ENCODE measurements around the gene GAGE1.
"Not testable (repeated sequence)": the region's sequence is repeated elsewhere in the genome, so short reads cannot be mapped to it uniquely, and the experiment has no call there.

Gene GAGE1

DNA sequence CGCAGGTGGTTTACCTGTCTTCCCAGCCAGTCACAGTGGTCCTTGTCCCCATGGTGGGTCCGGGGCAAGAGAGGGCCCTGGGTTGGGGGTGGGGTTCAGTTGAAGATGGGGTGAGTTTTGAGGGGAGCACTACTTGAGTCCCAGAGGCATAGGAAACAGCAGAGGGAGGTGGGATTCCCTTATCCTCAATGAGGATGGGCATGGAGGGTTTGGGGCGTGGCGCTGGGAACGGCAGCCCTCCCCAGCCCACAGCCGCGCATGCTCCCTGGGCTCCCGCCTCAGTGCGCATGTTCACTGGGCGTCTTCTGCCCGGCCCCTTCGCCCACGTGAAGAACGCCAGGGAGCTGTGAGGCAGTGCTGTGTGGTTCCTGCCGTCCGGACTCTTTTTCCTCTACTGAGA lies at the start of gene GAGE1:
TSS of gene GAGE1 (plus strand) at position 301 of the 400 bp plus-strand sequence. CDS start 1,155 bp downstream, outside the sequence.
- DNase-seq (ENCODE audit: extremely low spot score, insufficient read length, low read depth); FAIRE-seq: not testable (repeated sequence)

DNA sequence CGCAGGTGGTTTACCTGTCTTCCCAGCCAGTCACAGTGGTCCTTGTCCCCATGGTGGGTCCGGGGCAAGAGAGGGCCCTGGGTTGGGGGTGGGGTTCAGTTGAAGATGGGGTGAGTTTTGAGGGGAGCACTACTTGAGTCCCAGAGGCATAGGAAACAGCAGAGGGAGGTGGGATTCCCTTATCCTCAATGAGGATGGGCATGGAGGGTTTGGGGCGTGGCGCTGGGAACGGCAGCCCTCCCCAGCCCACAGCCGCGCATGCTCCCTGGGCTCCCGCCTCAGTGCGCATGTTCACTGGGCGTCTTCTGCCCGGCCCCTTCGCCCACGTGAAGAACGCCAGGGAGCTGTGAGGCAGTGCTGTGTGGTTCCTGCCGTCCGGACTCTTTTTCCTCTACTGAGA lies 47.8 kb upstream of the GAGE1 start, which contains the start of gene GAGE12E:
TSS of gene GAGE12E (plus strand) at position 301 of the 400 bp plus-strand sequence. CDS start 1,155 bp downstream, outside the sequence.
- not testable (repeated sequence) for DNase-seq (ENCODE audit: extremely low spot score, insufficient read length, low read depth); FAIRE-seq

DNA sequence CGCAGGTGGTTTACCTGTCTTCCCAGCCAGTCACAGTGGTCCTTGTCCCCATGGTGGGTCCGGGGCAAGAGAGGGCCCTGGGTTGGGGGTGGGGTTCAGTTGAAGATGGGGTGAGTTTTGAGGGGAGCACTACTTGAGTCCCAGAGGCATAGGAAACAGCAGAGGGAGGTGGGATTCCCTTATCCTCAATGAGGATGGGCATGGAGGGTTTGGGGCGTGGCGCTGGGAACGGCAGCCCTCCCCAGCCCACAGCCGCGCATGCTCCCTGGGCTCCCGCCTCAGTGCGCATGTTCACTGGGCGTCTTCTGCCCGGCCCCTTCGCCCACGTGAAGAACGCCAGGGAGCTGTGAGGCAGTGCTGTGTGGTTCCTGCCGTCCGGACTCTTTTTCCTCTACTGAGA lies 38.3 kb upstream of the GAGE1 start, which contains the start of gene GAGE12F:
TSS of gene GAGE12F (plus strand) at position 301 of the 400 bp plus-strand sequence. CDS start 1,155 bp downstream, outside the sequence.
- not testable (repeated sequence) for FAIRE-seq

DNA sequence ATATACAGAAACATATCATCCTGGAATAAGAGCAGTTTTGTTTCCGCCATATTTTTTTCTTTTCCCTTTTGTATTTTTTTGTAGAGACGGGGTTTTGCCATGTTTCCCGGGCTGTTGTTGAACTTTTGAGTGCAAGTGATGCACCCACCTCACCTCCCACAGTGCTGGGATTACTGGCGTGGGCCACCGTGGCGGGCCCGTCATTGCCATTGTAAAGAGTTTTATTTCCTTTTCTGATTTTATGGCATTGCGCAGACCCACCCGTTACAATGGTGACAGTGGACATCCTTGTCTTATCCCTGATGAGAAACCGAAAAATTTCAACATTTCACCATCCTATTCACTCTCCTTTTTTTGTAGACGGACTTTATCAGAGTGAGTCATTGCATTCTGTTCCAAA lies 30.1 kb upstream of the GAGE1 start:
- DNase-seq (ENCODE audit: extremely low spot score, insufficient read length, low read depth); FAIRE-seq: not testable (repeated sequence)

More for the DNA sequence above, 38.3 kb upstream of the GAGE1 start, which contains the start of gene GAGE12F:
- not testable (repeated sequence) for DNase-seq (ENCODE audit: extremely low spot score, insufficient read length, low read depth)

DNA sequence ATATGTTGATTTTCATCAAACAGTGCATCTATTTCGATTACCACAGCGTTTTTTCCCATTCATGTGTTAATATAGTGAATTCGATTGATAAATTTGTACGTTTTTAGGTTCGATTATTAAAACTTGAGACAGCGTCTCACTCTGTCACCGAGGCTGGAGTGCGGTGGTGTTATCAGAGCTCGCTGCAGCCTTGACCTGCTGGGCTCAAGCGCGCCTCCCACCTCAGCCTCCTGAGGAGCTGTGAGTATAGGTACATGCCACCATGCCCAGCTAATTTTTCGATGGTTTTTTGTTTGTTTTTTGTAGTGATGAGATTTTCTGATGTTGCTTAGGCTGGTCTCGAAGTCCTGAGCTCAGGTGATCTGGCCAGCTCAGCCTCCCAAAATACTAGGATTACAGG lies 29.7 kb upstream of the GAGE1 start:
- FAIRE-seq, result not testable (repeated sequence)

GRCh38 chrX:49570100-49570499 lies 28.7 kb upstream of the GAGE1 start, which contains the start of gene GAGE12G:
Gene GAGE12G (plus strand): TSS chrX:49570400. CDS start chrX:49571555, 1,155 bp downstream.
- DNase-seq (ENCODE audit: extremely low spot score, insufficient read length, low read depth); FAIRE-seq: not testable (repeated sequence)

More for the DNA sequence above, 29.7 kb upstream of the GAGE1 start:
- not testable (repeated sequence) for DNase-seq (ENCODE audit: extremely low spot score, insufficient read length, low read depth)

DNA sequence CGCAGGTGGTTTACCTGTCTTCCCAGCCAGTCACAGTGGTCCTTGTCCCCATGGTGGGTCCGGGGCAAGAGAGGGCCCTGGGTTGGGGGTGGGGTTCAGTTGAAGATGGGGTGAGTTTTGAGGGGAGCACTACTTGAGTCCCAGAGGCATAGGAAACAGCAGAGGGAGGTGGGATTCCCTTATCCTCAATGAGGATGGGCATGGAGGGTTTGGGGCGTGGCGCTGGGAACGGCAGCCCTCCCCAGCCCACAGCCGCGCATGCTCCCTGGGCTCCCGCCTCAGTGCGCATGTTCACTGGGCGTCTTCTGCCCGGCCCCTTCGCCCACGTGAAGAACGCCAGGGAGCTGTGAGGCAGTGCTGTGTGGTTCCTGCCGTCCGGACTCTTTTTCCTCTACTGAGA lies 19.2 kb upstream of the GAGE1 start, which contains the start of gene GAGE12H:
TSS of gene GAGE12H (plus strand) at position 301 of the 400 bp plus-strand sequence. CDS start 1,155 bp downstream, outside the sequence.
- not testable (repeated sequence) for FAIRE-seq

DNA sequence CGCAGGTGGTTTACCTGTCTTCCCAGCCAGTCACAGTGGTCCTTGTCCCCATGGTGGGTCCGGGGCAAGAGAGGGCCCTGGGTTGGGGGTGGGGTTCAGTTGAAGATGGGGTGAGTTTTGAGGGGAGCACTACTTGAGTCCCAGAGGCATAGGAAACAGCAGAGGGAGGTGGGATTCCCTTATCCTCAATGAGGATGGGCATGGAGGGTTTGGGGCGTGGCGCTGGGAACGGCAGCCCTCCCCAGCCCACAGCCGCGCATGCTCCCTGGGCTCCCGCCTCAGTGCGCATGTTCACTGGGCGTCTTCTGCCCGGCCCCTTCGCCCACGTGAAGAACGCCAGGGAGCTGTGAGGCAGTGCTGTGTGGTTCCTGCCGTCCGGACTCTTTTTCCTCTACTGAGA lies 9.6 kb upstream of the GAGE1 start, which contains the start of gene GAGE2A:
TSS of gene GAGE2A (plus strand) at position 301 of the 400 bp plus-strand sequence. CDS start 1,155 bp downstream, outside the sequence.
- FAIRE-seq; DNase-seq (ENCODE audit: extremely low spot score, insufficient read length, low read depth): not testable (repeated sequence)

More for the DNA sequence above, 19.2 kb upstream of the GAGE1 start, which contains the start of gene GAGE12H:
- not testable (repeated sequence) for DNase-seq (ENCODE audit: extremely low spot score, insufficient read length, low read depth)

DNA sequence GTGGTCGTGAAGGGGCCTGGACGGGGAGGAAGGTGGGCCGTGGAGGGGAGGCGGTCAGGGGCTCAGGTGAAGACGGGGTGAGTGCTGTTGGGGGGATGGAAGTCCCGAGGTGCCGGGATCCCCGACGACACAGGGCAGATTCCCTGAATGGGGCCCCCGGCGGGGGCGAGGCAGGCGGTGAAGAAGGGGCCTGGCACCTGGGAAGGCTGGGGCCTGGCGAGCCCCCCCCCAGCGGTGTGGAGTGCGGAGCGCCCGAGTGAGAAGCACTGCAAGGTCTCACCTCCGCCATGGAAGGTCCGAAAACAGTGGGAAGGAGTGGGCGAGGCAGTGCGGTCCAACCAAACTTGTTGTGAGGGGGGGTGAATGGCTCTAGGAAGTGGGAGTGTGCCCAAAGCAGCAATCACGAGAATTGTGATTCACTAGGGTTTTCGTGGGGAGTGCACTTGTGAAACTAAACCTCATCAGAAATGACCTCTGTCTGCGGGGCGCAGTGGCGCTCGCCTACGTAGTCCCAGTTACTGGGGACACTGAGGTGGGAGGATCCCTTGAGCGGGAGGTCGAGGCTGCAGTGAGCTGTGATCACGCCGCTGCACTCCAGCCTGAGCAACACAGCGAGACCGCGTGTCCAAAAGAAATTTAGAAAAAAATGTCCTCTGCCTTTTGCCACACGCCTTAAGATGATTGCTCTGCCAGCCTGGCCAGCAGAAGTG lies 8.9 kb upstream of the GAGE1 start:
- not testable (repeated sequence) for FAIRE-seq

GRCh38 chrX:49590488-49590887 lies 8.3 kb upstream of the GAGE1 start:
- not testable (repeated sequence) for FAIRE-seq; DNase-seq (ENCODE audit: extremely low spot score, insufficient read length, low read depth)

More for the DNA sequence above, 8.9 kb upstream of the GAGE1 start:
- not testable (repeated sequence) for DNase-seq (ENCODE audit: extremely low spot score, insufficient read length, low read depth)

DNA sequence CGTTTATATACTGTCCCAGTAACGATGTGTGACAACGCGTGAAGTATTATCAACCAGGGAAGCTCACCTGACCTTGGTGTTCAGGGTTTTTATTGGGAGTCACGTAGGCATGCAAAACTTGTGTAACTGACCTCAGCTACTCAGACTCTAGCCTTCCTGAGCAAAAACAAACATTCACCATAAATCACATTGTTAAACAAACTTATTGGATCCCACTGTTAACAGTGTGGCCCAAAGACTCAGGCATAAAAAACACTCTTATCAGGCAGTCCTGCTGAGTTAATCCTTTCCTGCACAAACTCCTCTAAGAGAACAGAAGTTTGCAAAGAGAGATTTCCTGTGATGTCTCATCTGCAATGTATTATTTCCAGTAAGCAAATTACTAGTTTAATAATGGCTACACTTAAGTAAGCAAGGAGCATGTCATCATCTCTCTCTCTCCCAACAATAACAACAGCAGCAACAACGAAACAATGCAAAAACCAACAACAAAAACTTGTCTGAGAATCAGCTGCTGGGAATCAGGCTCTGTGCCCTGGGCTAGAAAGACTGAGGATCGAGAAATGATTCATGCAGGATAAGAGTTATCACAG lies 12.0 kb downstream of the GAGE1 start:
- no peak for DNase-seq (ENCODE audit: extremely low spot score, insufficient read length, low read depth)
- no peak for FAIRE-seq

GRCh38 chrX:49618574-49618973 lies 19.8 kb downstream of the GAGE1 start:
- FAIRE-seq (no peak), DNase-seq (ENCODE audit: extremely low spot score, insufficient read length, low read depth) (no peak)

DNA sequence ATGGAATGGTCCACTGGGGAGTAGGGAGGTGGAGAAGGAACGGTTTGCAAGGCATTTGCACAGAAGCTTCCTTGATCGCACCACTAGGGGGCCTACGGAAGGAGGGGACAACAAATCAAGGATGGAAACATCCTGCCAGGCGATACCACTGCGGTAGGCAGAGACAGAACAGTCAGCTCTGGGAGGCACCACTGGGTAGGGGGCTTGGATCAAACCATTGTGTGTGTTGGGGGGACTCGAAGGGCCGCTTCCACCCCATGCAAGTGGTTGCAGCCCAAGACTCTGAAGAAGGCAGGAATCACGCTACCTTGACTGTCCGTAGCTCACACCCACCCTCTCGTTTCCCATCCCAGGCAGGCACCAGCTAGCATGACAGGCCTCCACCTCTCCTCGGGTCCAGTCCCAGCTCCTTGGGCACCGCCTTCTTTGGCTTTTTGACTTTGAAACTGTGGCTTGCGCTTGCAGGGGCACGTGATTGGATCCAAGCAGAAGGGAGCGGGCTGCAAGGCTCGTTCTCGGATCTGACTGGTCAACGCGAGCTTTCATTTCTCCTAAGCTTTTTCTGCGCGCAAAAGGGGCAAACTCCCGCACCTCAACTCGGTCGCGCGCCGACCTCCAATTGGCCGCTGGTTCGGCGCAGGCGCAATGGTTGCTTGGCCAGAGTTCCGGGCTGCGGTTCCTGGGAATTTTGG lies 28.4 kb downstream of the GAGE1 start:
- FAIRE-seq, result no peak
- no peak for DNase-seq (ENCODE audit: extremely low spot score, insufficient read length, low read depth)

DNA sequence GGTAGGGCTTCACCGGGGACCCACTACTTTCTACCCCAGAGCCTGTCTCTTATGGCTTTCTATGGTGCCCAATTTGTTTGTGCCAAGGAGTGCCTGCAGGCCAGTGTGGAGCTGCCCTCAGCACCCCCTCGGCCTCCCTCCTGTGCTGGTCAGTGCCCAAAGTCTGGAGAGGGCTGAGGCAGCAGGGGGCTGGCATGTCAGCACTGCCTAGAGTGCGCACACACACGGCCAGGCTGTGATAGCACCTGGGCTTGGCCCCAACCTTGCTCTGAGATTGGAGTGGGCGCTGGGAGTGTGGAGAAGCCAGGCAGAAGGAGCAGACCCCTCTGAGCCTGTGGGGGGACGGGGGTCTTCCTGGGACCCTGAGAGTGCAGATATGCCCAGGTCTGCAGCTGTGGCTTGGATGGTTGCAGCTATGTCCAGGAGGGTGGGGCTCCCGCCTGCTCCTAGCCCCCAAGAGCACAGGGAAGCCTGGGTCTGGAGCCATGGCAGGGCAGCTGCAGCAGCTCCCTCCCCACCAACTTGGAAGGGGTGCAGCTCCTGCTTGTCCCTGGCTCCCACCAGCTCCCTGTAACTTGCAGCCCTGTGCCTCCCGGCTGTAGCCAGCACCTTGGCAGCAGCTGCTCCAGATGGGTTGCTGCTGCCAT lies 46.3 kb downstream of the GAGE1 start:
- FAIRE-seq (no peak), DNase-seq (ENCODE audit: extremely low spot score, insufficient read length, low read depth) (no peak)

- FAIRE-seq, result peak; percentile 84
- DNase-seq (ENCODE audit: extremely low spot score, insufficient read length, low read depth), result no peak
Observed at GRCh38 chrX:49656533-49656932, 57.7 kb downstream of the GAGE1 start.

Measured in GM18507 (cell line).